ENCODE results near the gene ARR3. TPM values are rescaled to one million over a fixed set of nuclear protein-coding genes. Genes with fewer than 3 reads are reported as not detected.
"Not testable (repeated sequence)": the region's sequence is repeated elsewhere in the genome, so short reads cannot be mapped to it uniquely, and the experiment has no call there.

Gene ARR3
- polyA plus RNA-seq, 1 donor (not counting 4 experiments of a cell fraction or from before 2014, with no cell fraction given), result not detected

GRCh38 chrX:70322784-70323183, 54.6 kb downstream of the ARR3 start:
- dilution Hi-C loops (cut with MboI; ENCODE audit: extremely low pct_ligation_motif_present, low sequenced_read_pairs), result no loop called here
- DNase-seq (ENCODE audit: low read depth, low spot score), result no peak
- Histone ChIP-seq H3K9me3 (ENCODE audit: control insufficient read depth, low read depth, low read length) (no peaks in the 10 kb centered on the region), H3K4me3 (ENCODE audit: control insufficient read depth in 2 of 3, extremely low read depth in 1 of 3, insufficient read depth in 2 of 3, low read depth in 1 of 3, low read length in 3 of 3) (no peak overlapping the region), H2AFZ (ENCODE audit: control insufficient read depth, low read length) (no peak overlapping the region), H3K4me1 (ENCODE audit: control insufficient read depth, extremely low read depth, insufficient read depth, low read length) (no peaks in the 10 kb centered on the region), H3K79me2 (ENCODE audit: control insufficient read depth, insufficient read depth, low read length) (no peaks in the 10 kb centered on the region), H3K4me2 (ENCODE audit: control insufficient read depth, extremely low read depth, insufficient read depth, low read depth, low read length) (no peak overlapping the region), H3K9ac (ENCODE audit: control insufficient read depth, extremely low read depth, insufficient read depth, low read length) (no peak overlapping the region), H3K27me3 (ENCODE audit: control insufficient read depth, extremely low read depth, insufficient read depth, low read length) (no peaks in the 10 kb centered on the region), H3K9me1 (ENCODE audit: control insufficient read depth, extremely low read depth, insufficient read depth, low read length) (no peaks in the 10 kb centered on the region), H4K20me1 (ENCODE audit: control insufficient read depth, extremely low read depth, insufficient read depth, low read length) (no peaks in the 10 kb centered on the region), H3K27ac (ENCODE audit: control insufficient read depth, insufficient read depth, low read length) (no peak overlapping the region), H3K36me3 (ENCODE audit: control insufficient read depth in 2 of 2, extremely low read depth in 1 of 2, insufficient read depth in 2 of 2, low read length in 2 of 2) (no peaks in the 10 kb centered on the region)
- FAIRE-seq, result no peak
- TF ChIP-seq EZH2 (IDR thresholded peaks at IDR 0.05; ENCODE audit: low read length) (no peak), CTCF (optimal IDR thresholded peaks at IDR 0.05 in 1 of 3, IDR thresholded peaks at IDR 0.05 in 1 of 3, conservative IDR thresholded peaks at IDR 0.05 in 1 of 3; ENCODE audit: extremely low read depth in 1 of 3, insufficient read depth in 2 of 3, low read length in 3 of 3) (no peak)

GRCh38 chrX:70323628-70324027, 55.5 kb downstream of the ARR3 start:
- H3K9ac ChIP-seq (ENCODE audit: control insufficient read depth, extremely low read depth, insufficient read depth, low read length), result not testable (repeated sequence)

GRCh38 chrX:70324326-70324725, 56.2 kb downstream of the ARR3 start:
- Histone ChIP-seq H3K9ac (ENCODE audit: control insufficient read depth, extremely low read depth, insufficient read depth, low read length) (no peak overlapping the region), H3K4me2 (ENCODE audit: control insufficient read depth, extremely low read depth, insufficient read depth, low read depth, low read length) (no peak overlapping the region), H3K4me3 (ENCODE audit: control insufficient read depth in 2 of 3, extremely low read depth in 1 of 3, insufficient read depth in 2 of 3, low read depth in 1 of 3, low read length in 3 of 3) (no peak overlapping the region), H3K4me1 (ENCODE audit: control insufficient read depth, extremely low read depth, insufficient read depth, low read length) (no peaks in the 10 kb centered on the region), H3K36me3 (ENCODE audit: control insufficient read depth in 2 of 2, extremely low read depth in 1 of 2, insufficient read depth in 2 of 2, low read length in 2 of 2) (no peaks in the 10 kb centered on the region), H3K9me3 (ENCODE audit: control insufficient read depth, low read depth, low read length) (no peaks in the 10 kb centered on the region), H3K27me3 (ENCODE audit: control insufficient read depth, extremely low read depth, insufficient read depth, low read length) (no peaks in the 10 kb centered on the region), H4K20me1 (ENCODE audit: control insufficient read depth, extremely low read depth, insufficient read depth, low read length) (no peaks in the 10 kb centered on the region), H3K79me2 (ENCODE audit: control insufficient read depth, insufficient read depth, low read length) (no peaks in the 10 kb centered on the region), H3K9me1 (ENCODE audit: control insufficient read depth, extremely low read depth, insufficient read depth, low read length) (no peaks in the 10 kb centered on the region), H2AFZ (ENCODE audit: control insufficient read depth, low read length) (no peak overlapping the region), H3K27ac (ENCODE audit: control insufficient read depth, insufficient read depth, low read length) (no peak overlapping the region)
- FAIRE-seq (no peak), DNase-seq (ENCODE audit: low read depth, low spot score) (no peak)
- dilution Hi-C loops (cut with MboI; ENCODE audit: extremely low pct_ligation_motif_present, low sequenced_read_pairs), result no loop called here
- no peak for TF ChIP-seq CTCF (optimal IDR thresholded peaks at IDR 0.05 in 1 of 3, IDR thresholded peaks at IDR 0.05 in 1 of 3, conservative IDR thresholded peaks at IDR 0.05 in 1 of 3; ENCODE audit: extremely low read depth in 1 of 3, insufficient read depth in 2 of 3, low read length in 3 of 3)

More at GRCh38 chrX:70323628-70324027, 55.5 kb downstream of the ARR3 start:
- H3K79me2 ChIP-seq (ENCODE audit: control insufficient read depth, insufficient read depth, low read length); dilution Hi-C loops (cut with MboI; ENCODE audit: extremely low pct_ligation_motif_present, low sequenced_read_pairs); H4K20me1 ChIP-seq (ENCODE audit: control insufficient read depth, extremely low read depth, insufficient read depth, low read length); H3K27ac ChIP-seq (ENCODE audit: control insufficient read depth, insufficient read depth, low read length); H3K4me2 ChIP-seq (ENCODE audit: control insufficient read depth, extremely low read depth, insufficient read depth, low read depth, low read length); FAIRE-seq; H3K27me3 ChIP-seq (ENCODE audit: control insufficient read depth, extremely low read depth, insufficient read depth, low read length); H3K4me1 ChIP-seq (ENCODE audit: control insufficient read depth, extremely low read depth, insufficient read depth, low read length); H3K9me1 ChIP-seq (ENCODE audit: control insufficient read depth, extremely low read depth, insufficient read depth, low read length); H3K9me3 ChIP-seq (ENCODE audit: control insufficient read depth, low read depth, low read length); H3K4me3 ChIP-seq (ENCODE audit: control insufficient read depth in 2 of 3, extremely low read depth in 1 of 3, insufficient read depth in 2 of 3, low read depth in 1 of 3, low read length in 3 of 3); H2AFZ ChIP-seq (ENCODE audit: control insufficient read depth, low read length); DNase-seq (ENCODE audit: low read depth, low spot score); H3K36me3 ChIP-seq (ENCODE audit: control insufficient read depth in 2 of 2, extremely low read depth in 1 of 2, insufficient read depth in 2 of 2, low read length in 2 of 2): not testable (repeated sequence)
